Thyroid gland (tissue), 4 donors: ENCODE results near the gene AMBN.

ENCODE experiments used
- POLR2A ChIP-seq, 2 donors: fragments of 450-650 bp; IDR thresholded peaks; one replicate each; pipeline ENCODE4 v1.6.1; 2017; ENCODE audit warnings: antibody characterized with exemption in 2 of 2, mild to moderate bottlenecking in 2 of 2, moderate library complexity in 1 of 2
- TF ChIP-seq, protein P1 (sequence below), 6 experiments: fragments of 200-600 bp in 3 of 6; fragments of 450-650 bp in 3 of 6; sonication (generic) in 3 of 6; IDR thresholded peaks; one replicate each; pipeline ENCODE4 v1.5.1; 2016 to 2019; ENCODE audit warnings: antibody characterized with exemption in 6 of 6, mild to moderate bottlenecking in 2 of 6, inconsistent platforms in 1 of 6, moderate library complexity in 1 of 6

- TF ChIP-seq, protein P1, sequence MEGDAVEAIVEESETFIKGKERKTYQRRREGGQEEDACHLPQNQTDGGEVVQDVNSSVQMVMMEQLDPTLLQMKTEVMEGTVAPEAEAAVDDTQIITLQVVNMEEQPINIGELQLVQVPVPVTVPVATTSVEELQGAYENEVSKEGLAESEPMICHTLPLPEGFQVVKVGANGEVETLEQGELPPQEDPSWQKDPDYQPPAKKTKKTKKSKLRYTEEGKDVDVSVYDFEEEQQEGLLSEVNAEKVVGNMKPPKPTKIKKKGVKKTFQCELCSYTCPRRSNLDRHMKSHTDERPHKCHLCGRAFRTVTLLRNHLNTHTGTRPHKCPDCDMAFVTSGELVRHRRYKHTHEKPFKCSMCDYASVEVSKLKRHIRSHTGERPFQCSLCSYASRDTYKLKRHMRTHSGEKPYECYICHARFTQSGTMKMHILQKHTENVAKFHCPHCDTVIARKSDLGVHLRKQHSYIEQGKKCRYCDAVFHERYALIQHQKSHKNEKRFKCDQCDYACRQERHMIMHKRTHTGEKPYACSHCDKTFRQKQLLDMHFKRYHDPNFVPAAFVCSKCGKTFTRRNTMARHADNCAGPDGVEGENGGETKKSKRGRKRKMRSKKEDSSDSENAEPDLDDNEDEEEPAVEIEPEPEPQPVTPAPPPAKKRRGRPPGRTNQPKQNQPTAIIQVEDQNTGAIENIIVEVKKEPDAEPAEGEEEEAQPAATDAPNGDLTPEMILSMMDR (IDR thresholded peaks at IDR 0.05) = no peak
- no peak for TF ChIP-seq POLR2A (IDR thresholded peaks at IDR 0.05)
Observed at GRCh38 chr4:70619778-70620177, 27.7 kb downstream of the AMBN start.
